NCI-H1436 treated with DMSO at 0.1 percent for 48 hours (cell line): ENCODE data around the gene TGFA.

Source experiments
- DNase-seq: peaks from one replicate; lab custom pipeline; 2025; lab: John Stamatoyannopoulos, UW

Gene TGFA

GRCh38 chr2:70417011-70417410 is 136.6 kb downstream of the TGFA start:
- no peak for DNase-seq

DNA sequence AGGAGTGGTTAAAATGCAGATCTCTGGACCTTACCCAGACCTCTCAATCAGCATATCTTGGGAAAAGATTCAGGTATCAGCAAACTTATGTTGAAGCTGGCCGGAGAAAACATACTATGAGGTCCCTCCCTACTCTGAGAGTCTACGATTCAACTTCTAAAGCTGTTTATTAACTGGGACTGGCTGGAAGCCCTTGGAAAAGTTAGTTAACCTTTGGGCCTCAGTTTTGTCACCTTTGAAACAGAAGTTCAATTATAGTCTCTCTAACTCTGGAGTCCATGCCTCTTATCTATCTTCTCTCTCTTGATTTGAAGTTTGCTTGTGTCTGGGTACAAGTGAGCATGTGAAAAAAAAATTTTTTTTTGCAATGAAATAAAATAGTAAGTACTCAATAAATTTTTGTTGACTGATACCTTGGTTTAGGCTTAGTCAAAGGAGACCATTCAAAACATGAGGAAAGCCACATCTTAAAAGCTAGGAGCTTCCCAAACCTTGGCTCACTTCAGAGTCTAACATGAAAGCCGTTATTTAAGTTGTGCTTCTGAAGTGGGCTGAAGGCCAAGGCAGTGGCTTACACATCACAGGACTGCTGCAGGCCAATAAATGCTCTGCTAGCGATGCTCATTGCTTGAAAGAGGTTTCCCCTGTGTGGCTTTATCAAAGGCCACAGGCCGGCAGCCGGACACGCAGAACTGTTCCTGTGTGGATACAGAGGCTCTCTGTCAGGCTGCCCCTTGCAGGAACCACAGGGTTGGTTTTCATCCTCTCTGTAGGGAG is 141.1 kb downstream of the TGFA start:
- no peak for DNase-seq

DNA sequence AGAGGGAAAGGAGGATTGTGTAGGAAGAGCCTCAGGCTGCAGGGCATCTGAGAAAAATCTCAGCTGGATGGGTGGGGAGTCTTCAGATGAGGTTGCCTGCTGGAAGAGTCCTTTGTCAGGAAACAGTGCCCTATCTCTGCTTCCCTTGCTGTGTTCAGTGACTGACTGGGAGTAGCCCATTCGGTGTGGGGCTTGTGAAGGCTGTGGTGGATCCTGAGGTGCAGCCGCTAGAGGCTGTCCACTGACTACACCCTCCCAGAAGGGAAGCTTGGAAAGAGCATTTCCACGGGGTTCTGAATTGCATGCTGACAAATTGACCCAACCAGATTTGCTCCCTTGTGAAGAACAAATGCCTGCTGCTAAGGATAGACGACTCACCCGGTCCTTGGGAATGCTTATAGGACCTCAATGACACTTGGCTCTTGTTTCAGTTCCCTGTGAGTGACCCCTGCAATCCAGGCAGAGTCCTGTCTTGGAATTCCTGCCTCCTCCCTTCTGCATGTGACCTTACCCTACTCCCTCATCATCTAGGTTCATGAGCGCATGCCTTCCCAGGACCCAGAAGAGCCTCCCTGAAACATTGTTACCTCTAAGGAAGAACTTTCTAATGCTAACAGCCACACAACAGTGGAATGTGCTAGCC is 142.0 kb downstream of the TGFA start:
- no peak for DNase-seq

DNA sequence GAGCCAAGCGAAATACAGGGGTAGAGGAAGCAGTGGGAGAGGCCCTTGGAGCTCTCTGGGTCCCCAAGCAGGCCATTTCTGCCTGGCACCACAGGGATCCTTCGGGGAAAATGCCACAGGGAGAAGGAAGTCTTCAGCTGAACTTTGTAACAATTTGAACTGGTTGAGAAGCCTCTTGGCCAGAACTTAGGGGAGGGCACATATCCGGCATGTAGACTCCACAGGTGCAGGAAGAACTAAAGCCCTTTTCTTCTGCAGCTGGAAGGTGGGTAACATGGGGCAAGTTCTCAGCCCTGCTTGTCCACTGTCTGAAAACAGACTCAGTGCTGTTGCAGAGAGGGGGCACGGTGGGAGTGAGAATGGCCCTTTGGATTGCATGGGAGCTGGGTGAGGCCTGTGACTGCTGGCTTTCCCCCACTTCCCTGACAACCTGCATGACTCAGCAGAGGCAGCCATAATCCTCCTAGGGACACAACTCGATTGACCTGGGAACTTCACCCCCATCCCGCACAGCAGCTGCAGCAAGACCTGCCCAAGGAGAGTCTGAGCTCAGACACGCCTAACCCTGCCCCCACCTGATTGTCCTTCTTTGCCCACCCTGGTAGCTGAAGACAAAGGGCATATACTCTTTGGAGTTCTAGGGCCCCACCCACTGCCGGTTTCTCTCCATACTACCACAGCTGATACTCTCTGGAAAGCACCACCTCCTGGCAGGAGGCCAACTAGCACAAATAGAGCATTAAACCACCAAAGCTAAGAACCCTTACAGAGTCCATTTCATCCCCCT is 150.2 kb downstream of the TGFA start:
- no peak for DNase-seq

DNA sequence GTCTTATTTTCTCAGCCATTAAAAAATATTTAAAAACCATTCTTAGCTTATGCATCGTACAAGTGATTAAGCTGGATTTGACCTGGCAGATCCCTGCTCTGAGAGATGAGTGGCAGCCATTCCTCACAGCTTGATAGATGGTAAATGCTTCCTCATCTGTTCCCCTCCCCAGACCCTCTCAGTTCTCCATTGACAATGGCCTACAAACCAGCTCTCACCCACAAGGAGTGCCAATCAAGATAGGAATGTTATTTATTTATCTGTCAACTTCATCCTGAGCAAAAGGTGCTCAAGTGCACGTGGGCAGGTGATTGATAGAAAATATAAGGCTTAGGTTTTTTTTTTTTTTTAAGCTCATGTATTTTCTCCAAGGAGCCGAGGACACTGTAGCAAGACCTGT is 153.1 kb downstream of the TGFA start:
- no peak for DNase-seq

DNA sequence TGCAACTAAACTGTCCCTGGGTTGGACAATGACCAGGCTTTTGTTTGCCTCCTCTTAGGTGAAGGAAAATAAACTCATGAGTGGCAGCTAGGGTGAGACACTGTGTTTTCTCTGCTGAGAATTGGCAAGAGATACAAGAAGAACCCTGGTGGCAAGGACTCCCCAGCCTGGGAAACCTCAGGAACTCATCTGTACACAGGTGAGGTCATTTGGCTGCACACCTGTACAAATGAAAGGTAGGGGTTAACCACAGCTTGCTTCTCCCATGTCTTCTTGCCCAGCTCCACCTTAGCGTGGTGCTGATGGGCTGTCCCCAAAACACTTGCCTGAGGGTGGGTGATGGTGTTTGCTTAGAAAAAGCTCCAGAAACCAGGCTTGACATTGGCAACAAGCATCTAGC is 154.6 kb downstream of the TGFA start:
- no peak for DNase-seq
